ENCODE results near the gene TMC8.
"Not testable (repeated sequence)": the region's sequence is repeated elsewhere in the genome, so short reads cannot be mapped to it uniquely, and the experiment has no call there.

The TMC8 gene

DNA sequence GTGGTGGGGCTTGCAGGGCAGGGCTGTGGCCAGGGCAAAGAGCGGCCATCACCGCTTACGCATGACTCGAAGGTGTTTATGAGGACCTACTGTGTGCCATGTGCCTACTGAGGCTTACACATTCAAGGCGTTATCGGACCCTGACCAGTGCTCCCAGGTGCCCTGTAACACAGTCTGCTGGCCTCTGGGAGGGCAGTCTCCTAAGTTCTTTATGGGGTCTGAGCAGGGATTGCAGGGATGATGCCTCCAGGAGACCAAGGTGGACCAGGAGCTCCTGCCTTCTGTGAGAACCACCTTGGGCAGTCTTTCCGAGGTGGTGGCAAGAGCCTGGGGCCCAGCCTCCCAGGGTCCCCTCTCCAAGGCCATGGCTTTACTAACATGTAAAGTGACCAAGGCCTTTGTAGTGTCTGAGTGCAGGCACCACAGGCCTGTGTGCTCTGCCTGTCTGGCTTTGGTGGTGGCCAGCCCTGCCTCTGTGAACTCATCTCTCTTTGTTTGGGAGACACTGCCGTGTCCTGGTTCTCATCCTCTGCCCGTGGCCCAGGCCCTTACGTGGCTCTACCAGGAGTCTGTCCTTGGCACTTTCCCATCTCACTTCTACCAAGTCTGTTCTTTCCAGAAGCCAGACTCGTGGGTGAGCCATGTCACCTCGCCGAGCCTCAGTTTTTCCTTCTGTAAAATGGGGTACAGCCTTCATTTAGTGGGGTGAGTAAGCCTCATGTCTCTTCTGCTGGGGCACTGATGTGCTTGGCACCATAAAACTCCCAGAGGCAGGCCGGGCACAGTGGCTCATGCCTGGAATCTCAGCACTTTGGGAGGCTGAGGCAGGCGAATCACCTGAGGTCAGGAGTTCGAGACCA, 34.4 kb downstream of the TMC8 start:
- no peak for DNase-seq

DNA sequence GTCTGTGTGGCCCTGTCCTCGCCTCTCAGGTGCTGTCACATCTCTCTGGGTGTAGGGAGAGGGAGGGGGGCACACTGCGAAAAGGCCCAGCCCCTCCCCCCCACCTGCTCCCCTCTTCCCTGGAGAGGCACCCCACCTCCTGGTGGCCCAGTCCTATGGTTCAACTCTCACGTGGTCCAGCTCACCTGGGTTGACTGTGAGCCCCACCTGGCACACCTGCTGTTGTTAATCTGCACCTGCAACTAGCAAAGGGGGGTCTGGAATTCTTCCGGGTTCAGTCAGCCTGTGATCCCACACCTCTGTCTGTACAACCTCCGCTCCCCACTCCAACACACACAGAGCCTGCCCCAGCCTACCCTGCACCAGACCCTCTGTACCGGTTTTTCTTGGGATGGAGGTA, 35.8 kb downstream of the TMC8 start:
- no peak for DNase-seq

DNA sequence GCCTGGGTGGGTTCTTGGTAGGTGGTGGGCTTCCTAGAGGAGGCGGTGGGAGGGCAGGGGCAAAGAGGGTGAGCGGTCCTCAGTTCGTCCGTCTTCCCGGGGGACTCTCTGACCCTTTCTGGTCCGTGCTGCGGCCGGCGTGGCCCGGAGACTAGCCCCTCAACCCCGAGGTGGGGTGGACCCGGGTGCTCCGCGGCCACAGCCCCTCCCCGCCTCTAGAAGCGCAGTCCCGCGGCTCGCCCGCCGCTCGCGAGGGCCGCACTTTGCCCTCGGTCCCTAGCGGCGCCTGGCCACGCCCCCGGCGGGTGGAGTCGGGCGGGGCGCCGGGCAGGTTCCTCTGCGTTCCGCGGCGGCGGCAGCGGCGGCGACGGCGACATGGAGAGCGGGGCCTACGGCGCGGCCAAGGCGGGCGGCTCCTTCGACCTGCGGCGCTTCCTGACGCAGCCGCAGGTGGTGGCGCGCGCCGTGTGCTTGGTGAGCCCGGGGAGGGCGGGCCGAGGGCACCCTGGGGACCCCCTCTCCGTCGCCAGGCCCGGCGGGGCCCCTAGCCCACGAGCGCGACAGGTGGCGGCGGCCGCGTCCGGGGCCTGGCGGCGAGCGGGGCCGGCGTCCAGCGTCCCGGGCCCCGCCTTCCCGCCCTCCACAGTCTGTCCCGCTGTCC, 37.8 kb downstream of the TMC8 start, which contains the start of gene SYNGR2:
Gene SYNGR2 (plus strand): TSS at position 340 of the 661 bp plus-strand sequence. CDS start 36 bp downstream, at position 376.
- DNase-seq = peak; percentile 66

DNA sequence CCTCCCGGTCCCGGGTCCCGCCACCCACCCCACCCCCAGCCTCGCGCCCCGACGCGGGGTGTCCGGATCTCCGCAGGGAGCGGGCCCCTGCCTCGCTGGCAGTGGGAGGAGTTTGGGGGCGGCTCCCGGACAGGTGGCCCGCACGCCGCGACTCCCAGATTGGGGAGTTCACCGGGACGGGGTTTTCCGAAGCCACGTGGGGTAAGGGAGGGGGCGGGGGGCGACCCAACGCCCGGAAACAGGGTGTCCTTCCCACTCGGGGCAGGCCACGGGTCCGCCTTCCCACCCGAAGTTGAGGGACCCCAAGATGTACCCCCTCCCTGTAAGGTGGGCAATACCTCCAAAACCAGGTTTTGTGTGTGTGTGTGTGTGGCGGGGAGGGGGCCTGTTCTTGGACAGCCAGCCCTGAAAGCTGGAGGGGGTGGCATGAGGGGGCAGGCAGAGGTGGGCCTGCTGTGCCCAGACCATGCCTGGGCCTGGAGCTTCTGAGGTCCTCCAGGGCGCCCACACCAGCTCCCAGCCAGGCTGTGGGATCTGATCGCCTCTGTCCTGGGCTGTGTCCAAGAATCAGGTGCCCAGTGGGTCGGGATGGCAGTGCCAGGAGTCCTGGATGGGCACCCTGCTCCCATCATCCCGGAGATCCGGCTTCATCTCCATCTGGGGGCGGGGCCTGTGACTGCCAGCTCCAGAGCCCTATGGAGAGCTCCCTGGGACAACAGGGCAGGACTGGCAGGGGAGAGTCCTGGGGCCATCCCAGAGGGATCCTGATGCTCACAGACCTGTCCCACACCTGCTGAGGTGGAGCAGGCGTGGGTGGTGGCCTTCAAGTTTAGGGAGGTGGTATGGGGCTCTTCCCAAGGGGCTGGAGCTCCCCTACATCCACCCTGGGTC, 38.6 kb downstream of the TMC8 start:
- DNase-seq = no peak

DNA sequence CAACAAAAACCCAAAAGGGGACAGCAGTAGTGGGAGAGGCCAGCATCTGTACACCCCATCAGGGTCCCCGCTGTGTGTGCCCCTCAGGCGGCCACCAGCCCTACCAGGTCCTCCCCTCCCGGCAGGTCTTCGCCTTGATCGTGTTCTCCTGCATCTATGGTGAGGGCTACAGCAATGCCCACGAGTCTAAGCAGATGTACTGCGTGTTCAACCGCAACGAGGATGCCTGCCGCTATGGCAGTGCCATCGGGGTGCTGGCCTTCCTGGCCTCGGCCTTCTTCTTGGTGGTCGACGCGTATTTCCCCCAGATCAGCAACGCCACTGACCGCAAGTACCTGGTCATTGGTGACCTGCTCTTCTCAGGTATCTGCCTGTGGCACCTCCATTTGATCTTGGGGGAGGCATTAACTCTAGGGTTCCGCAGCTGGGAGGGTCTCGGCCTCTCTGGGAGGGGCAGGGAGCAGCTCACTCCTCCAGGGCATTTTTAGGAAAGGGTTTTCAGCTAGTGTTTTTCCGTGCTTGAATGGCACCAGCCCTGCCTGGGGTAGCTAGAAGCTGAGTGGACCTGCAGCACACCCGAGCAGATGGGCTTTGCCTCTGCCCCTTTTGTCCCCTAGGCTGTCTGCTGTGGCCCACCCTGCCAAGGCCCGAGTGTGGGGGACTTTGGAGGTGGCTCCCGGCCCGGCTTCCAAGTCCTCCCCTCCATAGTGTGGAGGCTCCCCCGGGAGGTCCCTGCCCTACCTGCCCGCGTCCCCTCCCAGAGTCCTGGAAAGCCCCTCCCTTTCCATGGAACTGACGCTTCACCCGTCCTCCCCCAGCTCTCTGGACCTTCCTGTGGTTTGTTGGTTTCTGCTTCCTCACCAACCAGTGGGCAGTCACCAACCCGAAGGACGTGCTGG, 40.4 kb downstream of the TMC8 start:
- DNase-seq = no peak

DNA sequence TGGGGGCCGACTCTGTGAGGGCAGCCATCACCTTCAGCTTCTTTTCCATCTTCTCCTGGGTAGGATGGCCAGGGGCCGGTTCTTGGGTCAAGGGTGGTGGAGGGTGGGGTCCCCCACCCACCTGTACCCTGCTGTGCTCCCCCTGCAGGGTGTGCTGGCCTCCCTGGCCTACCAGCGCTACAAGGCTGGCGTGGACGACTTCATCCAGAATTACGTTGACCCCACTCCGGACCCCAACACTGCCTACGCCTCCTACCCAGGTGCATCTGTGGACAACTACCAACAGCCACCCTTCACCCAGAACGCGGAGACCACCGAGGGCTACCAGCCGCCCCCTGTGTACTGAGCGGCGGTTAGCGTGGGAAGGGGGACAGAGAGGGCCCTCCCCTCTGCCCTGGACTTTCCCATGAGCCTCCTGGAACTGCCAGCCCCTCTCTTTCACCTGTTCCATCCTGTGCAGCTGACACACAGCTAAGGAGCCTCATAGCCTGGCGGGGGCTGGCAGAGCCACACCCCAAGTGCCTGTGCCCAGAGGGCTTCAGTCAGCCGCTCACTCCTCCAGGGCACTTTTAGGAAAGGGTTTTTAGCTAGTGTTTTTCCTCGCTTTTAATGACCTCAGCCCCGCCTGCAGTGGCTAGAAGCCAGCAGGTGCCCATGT, 41.1 kb downstream of the TMC8 start:
- not testable (repeated sequence) for DNase-seq

DNA sequence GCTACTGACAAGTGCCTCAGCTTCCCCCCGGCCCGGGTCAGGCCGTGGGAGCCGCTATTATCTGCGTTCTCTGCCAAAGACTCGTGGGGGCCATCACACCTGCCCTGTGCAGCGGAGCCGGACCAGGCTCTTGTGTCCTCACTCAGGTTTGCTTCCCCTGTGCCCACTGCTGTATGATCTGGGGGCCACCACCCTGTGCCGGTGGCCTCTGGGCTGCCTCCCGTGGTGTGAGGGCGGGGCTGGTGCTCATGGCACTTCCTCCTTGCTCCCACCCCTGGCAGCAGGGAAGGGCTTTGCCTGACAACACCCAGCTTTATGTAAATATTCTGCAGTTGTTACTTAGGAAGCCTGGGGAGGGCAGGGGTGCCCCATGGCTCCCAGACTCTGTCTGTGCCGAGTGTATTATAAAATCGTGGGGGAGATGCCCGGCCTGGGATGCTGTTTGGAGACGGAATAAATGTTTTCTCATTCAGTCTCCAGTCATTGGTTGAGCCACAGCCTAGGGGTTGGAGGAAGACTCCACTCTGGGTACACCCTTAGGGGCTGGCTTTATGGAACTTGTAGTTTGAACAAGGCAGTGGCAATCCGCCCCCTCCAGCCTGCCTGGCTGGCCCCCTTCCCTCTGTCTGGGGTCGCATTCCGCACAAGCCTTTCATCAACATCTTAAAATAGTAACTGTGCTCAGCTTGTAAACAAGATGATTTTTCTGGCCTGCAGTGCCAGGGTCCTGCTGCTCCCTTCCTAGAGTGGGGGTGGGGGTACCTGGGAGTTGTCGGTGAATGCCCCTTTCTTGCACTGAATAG, 41.9 kb downstream of the TMC8 start:
- DNase-seq = peak; percentile 45

DNA sequence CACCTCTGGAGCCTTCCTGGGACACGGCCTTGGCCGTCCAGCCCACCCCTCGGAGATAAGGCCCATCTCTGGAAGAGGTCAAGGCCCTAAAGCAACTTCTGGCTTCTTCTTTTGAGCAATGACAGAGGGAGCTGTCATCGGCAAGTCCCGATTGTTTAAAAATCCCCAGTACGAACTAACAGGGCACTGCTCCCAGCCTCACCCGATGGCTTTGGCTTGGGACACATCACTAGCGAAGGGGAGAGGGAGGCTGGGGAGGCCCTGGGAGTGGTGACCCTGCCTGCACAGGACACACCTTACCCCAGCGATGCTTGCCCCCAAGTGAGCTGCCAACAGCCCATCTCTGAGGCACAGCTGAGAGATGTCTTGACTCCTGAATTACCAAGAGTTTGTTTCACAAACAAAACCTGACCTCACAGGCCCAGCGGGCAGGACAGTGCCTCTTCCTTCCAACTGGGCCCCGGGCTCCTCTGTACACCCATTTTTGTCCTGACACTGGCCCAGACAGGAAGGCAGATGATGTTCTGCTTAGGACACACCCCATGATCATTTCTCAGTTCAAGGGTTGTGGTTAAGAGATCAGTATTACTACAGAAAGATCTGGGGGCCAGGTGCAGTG, 42.6 kb downstream of the TMC8 start:
- peak; percentile 23 for DNase-seq

DNA sequence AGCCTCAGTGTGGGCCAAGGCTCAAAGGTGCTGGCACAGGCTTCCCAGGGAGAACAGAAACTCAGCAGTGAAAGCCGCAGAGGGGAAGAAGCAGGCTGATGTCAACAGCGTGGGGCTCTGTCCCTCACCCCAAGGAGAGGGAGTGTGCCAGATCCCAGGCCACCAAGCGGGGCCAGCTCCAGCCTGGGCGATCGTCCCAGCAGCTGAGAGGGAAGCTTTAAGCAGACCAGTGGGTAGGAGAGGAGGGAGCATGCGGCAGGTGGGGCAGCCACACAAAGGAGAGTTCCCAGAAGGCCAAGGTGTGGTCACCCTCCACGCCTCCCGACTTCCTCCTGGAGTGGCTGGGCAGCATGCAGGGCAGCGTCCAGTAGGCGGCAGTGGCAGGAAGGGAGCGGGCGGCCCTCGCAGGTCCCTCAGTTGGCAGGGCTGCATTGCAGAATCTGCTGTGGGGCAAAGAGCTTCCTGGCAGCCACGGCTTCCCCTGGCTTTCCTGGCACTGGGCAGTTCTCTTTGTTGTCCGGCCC, 43.8 kb downstream of the TMC8 start:
- peak; percentile 88 for DNase-seq

DNA sequence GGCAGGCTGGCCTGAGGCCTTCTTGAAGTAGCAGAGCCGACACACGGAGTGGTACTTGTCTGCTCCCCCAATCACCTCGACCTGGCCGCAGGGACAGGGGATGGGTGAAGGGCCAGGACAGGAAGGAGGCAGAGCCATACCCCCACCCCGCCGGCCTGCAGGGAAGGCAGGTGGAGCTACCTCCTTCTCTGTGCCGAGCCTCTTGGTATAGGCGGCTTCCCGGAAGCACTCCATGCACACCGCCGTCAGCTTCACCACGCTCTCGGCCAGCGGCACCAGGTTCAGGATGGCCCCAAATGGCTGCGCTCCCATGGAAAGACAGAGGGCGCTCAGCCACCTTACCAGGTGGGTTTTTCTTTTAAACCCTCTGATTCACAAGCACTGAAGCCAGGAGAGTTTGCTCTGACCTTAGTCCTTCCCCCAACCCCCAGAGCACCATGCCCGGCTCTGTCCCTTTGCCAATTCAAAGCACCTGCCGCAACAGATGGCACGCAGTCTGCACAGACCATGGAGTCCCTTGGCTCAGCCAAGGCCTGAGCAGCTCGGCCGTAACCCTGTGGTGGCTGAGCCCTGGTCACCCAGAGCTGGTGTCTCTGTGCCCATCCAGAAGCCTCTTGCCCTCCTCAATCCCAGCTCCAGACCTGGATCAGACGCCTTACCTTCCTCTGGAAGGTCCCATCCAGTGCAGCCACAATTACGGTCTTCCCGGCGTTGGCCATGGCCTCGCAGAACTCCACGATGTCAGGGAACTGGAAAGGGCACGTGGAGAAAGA, 44.5 kb downstream of the TMC8 start:
- DNase-seq = no peak

DNA sequence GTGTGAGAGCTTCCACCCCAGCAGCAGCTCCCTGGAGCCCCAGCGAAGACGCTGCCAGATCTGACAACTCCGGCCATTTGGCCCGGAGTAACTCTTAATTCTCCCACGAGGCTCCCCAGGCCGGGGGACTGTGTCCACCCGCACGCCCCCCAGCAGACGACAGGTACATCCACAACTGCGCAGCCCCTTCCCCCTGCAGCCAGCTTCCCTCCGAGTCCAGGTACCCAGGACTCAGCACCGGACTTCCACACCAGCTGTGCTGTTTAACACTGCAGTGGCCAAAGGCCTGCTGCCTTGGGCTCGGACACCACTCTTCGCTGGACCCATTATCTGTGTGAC, 45.0 kb downstream of the TMC8 start:
- DNase-seq = no peak

DNA sequence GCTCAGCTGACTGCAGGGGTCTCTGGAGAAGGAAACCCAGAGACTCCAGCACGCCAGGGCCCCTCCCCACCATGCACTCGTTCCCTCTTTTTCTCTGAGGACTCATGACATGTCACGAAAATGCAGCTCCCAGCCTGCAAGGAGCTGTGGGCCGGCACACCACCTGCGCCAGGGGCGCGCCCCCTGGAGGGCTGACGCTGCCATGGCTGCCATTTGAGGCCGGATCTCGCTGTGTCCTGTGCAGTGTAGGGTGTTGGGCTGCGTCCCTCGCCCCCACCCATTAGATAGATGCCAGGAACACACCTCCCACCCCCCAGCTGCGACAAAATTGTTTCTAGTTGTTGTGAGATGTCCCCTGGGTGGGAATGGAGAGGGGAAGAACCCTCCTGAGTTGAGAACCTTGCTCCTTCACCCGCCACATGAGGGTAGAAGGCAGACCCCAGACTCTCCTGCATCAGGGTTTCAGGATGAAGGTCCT, 46.0 kb downstream of the TMC8 start:
- peak; percentile 64 for DNase-seq

DNA sequence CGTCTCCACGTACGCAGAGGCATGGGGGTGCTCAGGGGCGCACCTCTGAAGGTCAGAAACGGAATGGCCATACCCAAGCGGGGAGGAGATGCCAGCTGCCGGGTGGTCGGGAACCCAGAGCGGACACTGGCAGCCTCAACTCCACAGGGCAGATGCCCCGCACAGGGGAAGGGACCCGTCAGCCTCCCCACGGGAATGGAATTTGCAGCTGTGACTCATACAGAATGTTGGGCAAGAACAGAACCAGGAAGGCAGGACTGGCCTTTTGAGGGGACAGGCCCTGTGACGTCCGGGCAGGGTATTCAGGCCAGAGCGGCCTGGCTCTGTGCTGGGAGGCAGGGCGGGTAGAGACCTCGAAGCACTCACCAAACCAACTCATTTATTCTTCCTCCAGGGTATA, 48.8 kb downstream of the TMC8 start:
- no peak for DNase-seq

DNA sequence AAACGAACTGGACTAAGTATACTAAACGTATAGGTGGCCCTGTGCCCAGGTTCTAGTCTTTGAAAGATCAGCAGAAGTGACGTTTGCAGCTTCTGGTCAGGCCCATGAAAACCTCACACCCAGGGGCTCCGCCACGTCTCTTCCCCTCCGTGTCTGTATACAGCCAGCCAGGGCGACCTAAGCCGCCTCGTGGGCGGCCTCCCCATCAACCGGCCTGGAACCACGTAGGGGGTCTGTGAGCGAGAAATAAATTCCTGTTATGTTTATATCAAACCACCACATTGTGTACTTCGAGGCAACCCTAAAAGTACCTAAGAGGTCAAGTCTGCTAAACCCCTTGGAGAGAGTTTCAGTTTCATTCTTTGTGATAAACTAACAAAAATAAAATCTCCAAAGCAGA, 49.5 kb downstream of the TMC8 start:
- no peak for DNase-seq

DNA sequence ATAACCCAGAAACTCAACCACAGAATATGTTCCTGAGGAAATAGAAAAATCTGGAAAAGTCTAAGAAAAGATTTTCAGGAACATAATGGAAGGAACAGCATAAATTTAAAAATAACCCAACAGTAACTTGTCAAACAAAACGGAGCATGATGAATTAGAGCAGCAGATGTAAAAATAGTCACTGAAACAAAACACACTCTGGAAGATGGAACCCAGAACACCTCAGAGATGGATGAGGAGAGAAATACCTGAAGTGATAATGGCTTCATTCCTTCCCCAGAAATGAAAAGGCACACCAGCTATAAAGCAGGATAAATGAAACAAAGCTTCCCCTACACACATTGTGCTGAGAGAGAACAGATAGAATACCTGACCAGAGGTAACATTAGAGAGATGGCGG, 49.9 kb downstream of the TMC8 start:
- DNase-seq = no peak

DNA sequence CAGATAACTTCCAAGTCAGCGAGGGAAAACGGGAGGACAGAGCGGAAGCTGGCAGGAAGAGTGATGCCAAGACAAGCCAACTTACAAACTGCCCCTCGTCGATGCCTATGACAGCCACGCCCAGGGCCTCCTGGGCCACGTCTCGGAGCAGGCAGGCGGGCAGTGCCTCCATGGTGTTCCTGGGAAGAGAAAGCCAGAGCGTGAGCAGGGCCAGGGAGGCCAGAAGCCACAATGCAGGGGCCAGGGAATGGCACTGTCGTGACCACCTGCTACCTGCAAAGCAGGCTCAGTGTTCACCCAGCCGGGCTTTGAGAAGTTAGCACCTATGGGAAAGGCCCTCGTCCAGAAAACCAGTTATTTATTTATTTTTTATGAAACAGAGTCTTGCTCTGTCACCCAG, 51.9 kb downstream of the TMC8 start:
- no peak for DNase-seq

DNA sequence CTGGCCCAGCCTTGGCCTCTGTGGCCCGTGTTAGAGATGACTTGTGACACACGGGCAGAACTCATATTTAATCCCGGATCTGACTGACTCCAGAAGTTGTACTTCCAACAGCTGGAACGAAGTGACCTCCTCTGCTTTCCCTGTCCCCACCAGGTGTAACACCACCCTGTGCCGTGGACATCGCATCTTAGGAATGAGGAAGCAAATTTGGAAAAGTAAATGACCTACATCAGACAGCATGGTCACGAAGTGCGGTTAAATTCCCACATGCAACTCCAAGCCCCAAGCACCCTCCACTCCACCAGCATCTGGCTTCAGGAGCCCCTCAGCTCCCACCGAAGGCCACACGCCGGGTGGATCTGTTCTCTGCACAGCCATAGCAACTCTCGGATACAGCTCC, 53.3 kb downstream of the TMC8 start:
- DNase-seq = no peak

DNA sequence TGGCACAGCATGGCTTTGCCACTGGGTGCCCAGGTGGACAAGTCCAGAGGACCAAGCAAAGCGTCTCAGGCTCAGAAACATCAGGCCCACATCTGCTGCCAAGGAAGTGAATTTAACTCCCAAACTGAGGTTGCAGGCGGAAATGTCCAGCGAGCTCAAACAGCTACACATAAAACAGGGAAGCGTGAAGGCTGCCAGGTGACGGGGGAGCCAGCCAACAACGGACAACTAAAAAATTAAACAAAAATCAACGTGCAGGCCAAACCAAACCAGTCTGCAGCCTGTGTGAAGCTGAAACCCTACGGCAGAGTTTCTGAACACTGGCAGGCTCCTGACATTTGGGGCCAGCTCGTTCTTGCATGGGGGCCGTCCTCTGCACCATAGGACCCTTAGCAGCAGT, 53.8 kb downstream of the TMC8 start:
- DNase-seq = no peak

DNA sequence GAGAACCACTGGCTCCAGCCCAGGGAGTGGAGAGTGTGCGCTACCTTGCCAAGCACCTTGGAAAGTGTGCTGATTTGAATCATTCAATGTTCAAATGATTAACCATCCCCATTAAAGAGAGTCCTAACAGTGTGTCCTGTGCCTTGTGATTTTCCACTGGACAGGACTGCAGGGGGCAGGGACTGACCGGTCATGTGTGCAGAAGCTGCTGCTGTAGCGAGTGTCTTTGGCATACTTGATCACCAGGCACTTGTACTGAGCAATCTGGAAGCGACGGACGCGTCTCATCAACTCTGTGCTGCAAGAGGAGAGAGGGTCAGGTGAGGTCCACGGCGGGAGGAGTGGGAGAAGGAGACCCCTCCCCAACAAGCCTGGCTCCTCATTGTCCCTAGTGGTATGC, 54.3 kb downstream of the TMC8 start:
- no peak for DNase-seq

Measured in MV-4-11 (cell line).